GM23338 (cell line): ENCODE measurements around the gene NDUFS7.

ENCODE experiments used
- CREB1 ChIP-seq: fragments of 250-450 bp; sonication (Bioruptor Pico); IDR thresholded peaks from 2 replicates; pipeline ENCODE4 v1.5.0; 2020; ENCODE audit warnings: low read depth, mild to moderate bottlenecking, moderate library complexity
- EZH2 ChIP-seq: fragments of 200-600 bp; sonication (generic); IDR thresholded peaks from one replicate; pipeline ENCODE4 v1.8.0; 2017; ENCODE audit warnings: antibody characterized with exemption, mild to moderate bottlenecking, low read depth; ENCODE audit not compliant: unreplicated experiment
- EZH2phosphoT487 ChIP-seq: fragments of 200-600 bp; sonication (generic); IDR thresholded peaks from one replicate; pipeline ENCODE4 v1.8.1; 2018; ENCODE audit warnings: antibody characterized with exemption; ENCODE audit not compliant: unreplicated experiment
- JUNB ChIP-seq: IDR thresholded peaks from one replicate; pipeline ENCODE4 v1.6.1; 2016; ENCODE audit warnings: antibody characterized with exemption; ENCODE audit not compliant: unreplicated experiment
- POLR2AphosphoS5 ChIP-seq: IDR thresholded peaks from 2 replicates; pipeline ENCODE4 v1.6.1; 2016; ENCODE audit warnings: antibody characterized with exemption, low read depth
- STAT1 ChIP-seq: IDR thresholded peaks from one replicate; pipeline ENCODE4 v1.6.1; 2016; ENCODE audit warnings: antibody characterized with exemption; ENCODE audit not compliant: unreplicated experiment
- ZNF114 ChIP-seq: fragments of 250-450 bp; sonication (Bioruptor Pico); IDR thresholded peaks from 2 replicates; pipeline ENCODE4 v1.5.0; 2020; ENCODE audit warnings: mild to moderate bottlenecking, moderate library complexity
- ZNF331 ChIP-seq: fragments of 250-450 bp; sonication (Bioruptor Pico); IDR thresholded peaks from 2 replicates; pipeline ENCODE4 v1.5.0; 2020; ENCODE audit warnings: low read depth, mild to moderate bottlenecking, moderate library complexity
- TF ChIP-seq, protein P1 (sequence below), 2 experiments: fragments of 200-600 bp in 1 of 2; sonication (generic) in 1 of 2; conservative IDR thresholded peaks; 2 replicates each; pipeline versions ENCODE4 v1.5.1 to v1.6.1; 2016 to 2017; ENCODE audit warnings: antibody characterized with exemption in 2 of 2, low read depth in 2 of 2, mild to moderate bottlenecking in 2 of 2, moderate library complexity in 1 of 2
- TF ChIP-seq, protein P2 (sequence below): IDR thresholded peaks from one replicate; pipeline ENCODE4 v1.6.1; 2018; ENCODE audit warnings: antibody characterized with exemption; ENCODE audit not compliant: unreplicated experiment

DNA sequence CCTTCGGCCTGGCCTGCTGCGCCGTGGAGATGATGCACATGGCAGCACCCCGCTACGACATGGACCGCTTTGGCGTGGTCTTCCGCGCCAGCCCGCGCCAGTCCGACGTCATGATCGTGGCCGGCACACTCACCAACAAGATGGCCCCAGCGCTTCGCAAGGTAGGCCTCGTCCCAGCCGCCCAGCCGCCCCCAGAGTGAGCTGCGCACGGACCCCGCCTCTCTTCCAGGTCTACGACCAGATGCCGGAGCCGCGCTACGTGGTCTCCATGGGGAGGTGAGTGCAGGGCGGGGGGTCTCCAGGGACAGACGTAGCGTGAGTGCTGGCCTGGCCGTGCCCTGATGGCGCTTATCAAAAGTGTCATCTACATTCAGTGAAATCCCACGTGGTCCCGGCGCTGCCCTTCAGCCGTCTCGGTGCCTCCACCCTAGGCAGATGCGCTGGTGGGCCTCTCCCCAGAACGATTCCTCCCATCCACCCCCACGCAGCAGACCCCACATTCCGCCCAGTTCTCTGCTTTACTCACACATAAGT is 7.2 kb downstream of the NDUFS7 start:
- TF ChIP-seq, protein P1, sequence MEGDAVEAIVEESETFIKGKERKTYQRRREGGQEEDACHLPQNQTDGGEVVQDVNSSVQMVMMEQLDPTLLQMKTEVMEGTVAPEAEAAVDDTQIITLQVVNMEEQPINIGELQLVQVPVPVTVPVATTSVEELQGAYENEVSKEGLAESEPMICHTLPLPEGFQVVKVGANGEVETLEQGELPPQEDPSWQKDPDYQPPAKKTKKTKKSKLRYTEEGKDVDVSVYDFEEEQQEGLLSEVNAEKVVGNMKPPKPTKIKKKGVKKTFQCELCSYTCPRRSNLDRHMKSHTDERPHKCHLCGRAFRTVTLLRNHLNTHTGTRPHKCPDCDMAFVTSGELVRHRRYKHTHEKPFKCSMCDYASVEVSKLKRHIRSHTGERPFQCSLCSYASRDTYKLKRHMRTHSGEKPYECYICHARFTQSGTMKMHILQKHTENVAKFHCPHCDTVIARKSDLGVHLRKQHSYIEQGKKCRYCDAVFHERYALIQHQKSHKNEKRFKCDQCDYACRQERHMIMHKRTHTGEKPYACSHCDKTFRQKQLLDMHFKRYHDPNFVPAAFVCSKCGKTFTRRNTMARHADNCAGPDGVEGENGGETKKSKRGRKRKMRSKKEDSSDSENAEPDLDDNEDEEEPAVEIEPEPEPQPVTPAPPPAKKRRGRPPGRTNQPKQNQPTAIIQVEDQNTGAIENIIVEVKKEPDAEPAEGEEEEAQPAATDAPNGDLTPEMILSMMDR (conservative IDR thresholded peaks at IDR 0.05; ENCODE audit: low read depth in 2 of 2) = no peak
- TF ChIP-seq EZH2 (no peak), EZH2phosphoT487 (no peak), CREB1 (CRISPR knock-in tag) (no peak), POLR2AphosphoS5 (no peak), JUNB (no peak), STAT1 (no peak), ZNF114 (CRISPR knock-in tag) (no peak), ZNF331 (CRISPR knock-in tag) (no peak)
- TF ChIP-seq, protein P2, sequence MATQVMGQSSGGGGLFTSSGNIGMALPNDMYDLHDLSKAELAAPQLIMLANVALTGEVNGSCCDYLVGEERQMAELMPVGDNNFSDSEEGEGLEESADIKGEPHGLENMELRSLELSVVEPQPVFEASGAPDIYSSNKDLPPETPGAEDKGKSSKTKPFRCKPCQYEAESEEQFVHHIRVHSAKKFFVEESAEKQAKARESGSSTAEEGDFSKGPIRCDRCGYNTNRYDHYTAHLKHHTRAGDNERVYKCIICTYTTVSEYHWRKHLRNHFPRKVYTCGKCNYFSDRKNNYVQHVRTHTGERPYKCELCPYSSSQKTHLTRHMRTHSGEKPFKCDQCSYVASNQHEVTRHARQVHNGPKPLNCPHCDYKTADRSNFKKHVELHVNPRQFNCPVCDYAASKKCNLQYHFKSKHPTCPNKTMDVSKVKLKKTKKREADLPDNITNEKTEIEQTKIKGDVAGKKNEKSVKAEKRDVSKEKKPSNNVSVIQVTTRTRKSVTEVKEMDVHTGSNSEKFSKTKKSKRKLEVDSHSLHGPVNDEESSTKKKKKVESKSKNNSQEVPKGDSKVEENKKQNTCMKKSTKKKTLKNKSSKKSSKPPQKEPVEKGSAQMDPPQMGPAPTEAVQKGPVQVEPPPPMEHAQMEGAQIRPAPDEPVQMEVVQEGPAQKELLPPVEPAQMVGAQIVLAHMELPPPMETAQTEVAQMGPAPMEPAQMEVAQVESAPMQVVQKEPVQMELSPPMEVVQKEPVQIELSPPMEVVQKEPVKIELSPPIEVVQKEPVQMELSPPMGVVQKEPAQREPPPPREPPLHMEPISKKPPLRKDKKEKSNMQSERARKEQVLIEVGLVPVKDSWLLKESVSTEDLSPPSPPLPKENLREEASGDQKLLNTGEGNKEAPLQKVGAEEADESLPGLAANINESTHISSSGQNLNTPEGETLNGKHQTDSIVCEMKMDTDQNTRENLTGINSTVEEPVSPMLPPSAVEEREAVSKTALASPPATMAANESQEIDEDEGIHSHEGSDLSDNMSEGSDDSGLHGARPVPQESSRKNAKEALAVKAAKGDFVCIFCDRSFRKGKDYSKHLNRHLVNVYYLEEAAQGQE = no peak
